HL-60 (cell line): ENCODE measurements around the gene MCU.

Experiments used
- DNase-seq, 2 experiments: peaks; one replicate each; pipeline ENCODE4 v3.0.0-alpha.2; 2010 to 2020; ENCODE audit warnings: low read depth in 1 of 2, low spot score in 1 of 2
- H3K27ac ChIP-seq: fragments of 250-450 bp; sonication (Bioruptor Pico); replicated peaks from 2 replicates; pipeline ENCODE4 v1.5.1; 2020; ENCODE audit warnings: mild to moderate bottlenecking, moderate library complexity
- H3K27me3 ChIP-seq: fragments of 250-450 bp; sonication (Bioruptor Pico); 2 replicates; pipeline ENCODE4 v1.5.1; 2021; ENCODE audit warnings: mild to moderate bottlenecking, moderate library complexity; ENCODE audit not compliant: insufficient read depth, poor library complexity, severe bottlenecking
- H3K4me3 ChIP-seq: replicated peaks from 2 replicates; pipeline ENCODE4 v1.5.1; 2011; ENCODE audit warnings: mild to moderate bottlenecking, control low read depth, low read length; ENCODE audit not compliant: insufficient read depth
- CTCF ChIP-seq: IDR thresholded peaks from one replicate; pipeline ENCODE4 v1.5.1; 2011; ENCODE audit warnings: low read length, control low read depth, inconsistent platforms; ENCODE audit not compliant: insufficient read depth
- GABPA ChIP-seq: IDR thresholded peaks from 2 replicates; pipeline ENCODE4 v1.6.1; 2012; ENCODE audit warnings: low read depth
- POLR2AphosphoS5 ChIP-seq: IDR thresholded peaks from 2 replicates; pipeline ENCODE4 v1.6.1; 2012; ENCODE audit warnings: low read depth
- REST ChIP-seq: IDR thresholded peaks from 2 replicates; pipeline ENCODE4 v1.6.1; 2012; ENCODE audit warnings: low read depth; ENCODE audit not compliant: insufficient replicate concordance
- SPI1 ChIP-seq: IDR thresholded peaks from 2 replicates; pipeline ENCODE4 v1.6.1; 2012; ENCODE audit warnings: low read depth, mild to moderate bottlenecking, borderline replicate concordance

Gene MCU

GRCh38 chr10:72779874-72780273 is 87.9 kb downstream of the MCU start:
- DNase-seq: no peak

GRCh38 chr10:72782649-72783330 is 90.8 kb downstream of the MCU start:
- DNase-seq: no peak
- TF ChIP-seq GABPA (no peak), REST (no peak), POLR2AphosphoS5 (no peak), SPI1 (no peak), CTCF (no peak)
- H3K27ac ChIP-seq: no peak overlapping the region
- H3K27me3 ChIP-seq: no peaks in the 10 kb centered on the region
- no peak overlapping the region for H3K4me3 ChIP-seq

More at GRCh38 chr10:72779874-72780273, 87.9 kb downstream of the MCU start:
- H3K27ac ChIP-seq: no peak overlapping the region
- TF ChIP-seq POLR2AphosphoS5 (no peak), GABPA (no peak), CTCF (no peak), SPI1 (no peak), REST (no peak)
- no peak overlapping the region for H3K4me3 ChIP-seq
- H3K27me3 ChIP-seq: no peaks in the 10 kb centered on the region

GRCh38 chr10:72783410-72783833 is 91.5 kb downstream of the MCU start:
- no peak for DNase-seq
- Histone ChIP-seq H3K27me3 (no peaks in the 10 kb centered on the region), H3K27ac (no peak overlapping the region), H3K4me3 (no peak overlapping the region)
- no peak for TF ChIP-seq POLR2AphosphoS5
- TF ChIP-seq REST: no peak
- no peak for TF ChIP-seq SPI1
- TF ChIP-seq GABPA: no peak
- TF ChIP-seq CTCF: no peak
